OCI-M1 (cell line): ENCODE data around the gene CAPN5.
A peak's percentile ranks its signal among the peaks of the same experiment; 100 is the strongest.

ENCODE experiments used
- DNase-seq: peaks from one replicate; lab custom pipeline; 2025; lab: John Stamatoyannopoulos, UW

CAPN5 gene

GRCh38 chr11:77120571-77120970 lies 53.8 kb downstream of the CAPN5 start:
- DNase-seq: no peak

- no peak for DNase-seq
These were observed 54.4 kb downstream of the CAPN5 start for GRCh38 chr11:77121096-77121640.

GRCh38 chr11:77121876-77122575 lies 55.3 kb downstream of the CAPN5 start:
- no peak for DNase-seq

GRCh38 chr11:77122576-77123212 lies 55.9 kb downstream of the CAPN5 start:
- no peak for DNase-seq

GRCh38 chr11:77123591-77123990 lies 56.8 kb downstream of the CAPN5 start:
- no peak for DNase-seq

- DNase-seq: no peak
These were observed 57.3 kb downstream of the CAPN5 start for GRCh38 chr11:77124041-77124440.

- no peak for DNase-seq
These were observed 57.7 kb downstream of the CAPN5 start for GRCh38 chr11:77124488-77124887.

GRCh38 chr11:77125191-77125590 lies 58.4 kb downstream of the CAPN5 start:
- DNase-seq: no peak

GRCh38 chr11:77125695-77126094 lies 58.9 kb downstream of the CAPN5 start:
- no peak for DNase-seq

- no peak for DNase-seq
These were observed 59.5 kb downstream of the CAPN5 start for GRCh38 chr11:77126156-77126775.

GRCh38 chr11:77126861-77127234 lies 60.1 kb downstream of the CAPN5 start:
- DNase-seq: no peak

GRCh38 chr11:77127235-77127911 lies 60.6 kb downstream of the CAPN5 start:
- peak; percentile 84 for DNase-seq

- peak; percentile 59 for DNase-seq
These were observed 61.3 kb downstream of the CAPN5 start, which contains the start of gene MYO7A for GRCh38 chr11:77127920-77128691. Gene MYO7A (plus strand): TSS chr11:77128246. CDS start chr11:77130635, 2,389 bp downstream.

- DNase-seq: no peak
These were observed 62.5 kb downstream of the CAPN5 start for GRCh38 chr11:77129069-77129841.

GRCh38 chr11:77129842-77130756 lies 63.3 kb downstream of the CAPN5 start:
- no peak for DNase-seq

- DNase-seq: no peak
These were observed 64.2 kb downstream of the CAPN5 start for GRCh38 chr11:77130763-77131513.

GRCh38 chr11:77131560-77131959 lies 64.8 kb downstream of the CAPN5 start:
- no peak for DNase-seq

- DNase-seq: no peak
These were observed 68.3 kb downstream of the CAPN5 start for GRCh38 chr11:77135069-77135468.

- no peak for DNase-seq
These were observed 69.3 kb downstream of the CAPN5 start for GRCh38 chr11:77136074-77136473.
